Neural progenitor cell (in vitro differentiated cells): ENCODE measurements around the gene TYW5.

Source experiments
- EZH2 ChIP-seq: fragments of 200-600 bp; sonication (generic); IDR thresholded peaks from 2 replicates; pipeline ENCODE4 v1.6.1; 2017; ENCODE audit warnings: antibody characterized with exemption, mild to moderate bottlenecking, moderate library complexity
- TF ChIP-seq, protein P1 (sequence below): fragments of 200-600 bp; sonication (generic); IDR thresholded peaks from 2 replicates; pipeline ENCODE4 v1.5.1; 2017; ENCODE audit warnings: antibody characterized with exemption, mild to moderate bottlenecking

DNA sequence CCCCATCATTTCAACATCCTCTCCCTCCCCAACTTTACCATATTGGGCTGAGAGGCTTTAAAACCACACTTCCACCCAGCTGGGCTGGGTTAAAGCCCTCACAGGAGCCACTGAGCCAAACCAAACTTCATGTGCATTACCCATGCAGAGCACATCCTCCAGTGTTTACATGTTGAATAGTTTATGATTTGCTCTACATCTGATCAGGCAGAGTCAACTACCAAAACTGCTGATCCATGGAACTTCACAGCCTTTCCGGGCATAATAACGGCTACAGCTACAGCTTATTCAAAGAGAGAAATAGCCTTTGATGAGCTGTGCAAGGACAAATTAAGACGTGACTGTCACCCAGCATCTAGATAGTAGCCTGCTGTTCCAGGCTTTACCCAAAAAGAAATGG, 39.1 kb upstream of the TYW5 start:
- TF ChIP-seq, protein P1, sequence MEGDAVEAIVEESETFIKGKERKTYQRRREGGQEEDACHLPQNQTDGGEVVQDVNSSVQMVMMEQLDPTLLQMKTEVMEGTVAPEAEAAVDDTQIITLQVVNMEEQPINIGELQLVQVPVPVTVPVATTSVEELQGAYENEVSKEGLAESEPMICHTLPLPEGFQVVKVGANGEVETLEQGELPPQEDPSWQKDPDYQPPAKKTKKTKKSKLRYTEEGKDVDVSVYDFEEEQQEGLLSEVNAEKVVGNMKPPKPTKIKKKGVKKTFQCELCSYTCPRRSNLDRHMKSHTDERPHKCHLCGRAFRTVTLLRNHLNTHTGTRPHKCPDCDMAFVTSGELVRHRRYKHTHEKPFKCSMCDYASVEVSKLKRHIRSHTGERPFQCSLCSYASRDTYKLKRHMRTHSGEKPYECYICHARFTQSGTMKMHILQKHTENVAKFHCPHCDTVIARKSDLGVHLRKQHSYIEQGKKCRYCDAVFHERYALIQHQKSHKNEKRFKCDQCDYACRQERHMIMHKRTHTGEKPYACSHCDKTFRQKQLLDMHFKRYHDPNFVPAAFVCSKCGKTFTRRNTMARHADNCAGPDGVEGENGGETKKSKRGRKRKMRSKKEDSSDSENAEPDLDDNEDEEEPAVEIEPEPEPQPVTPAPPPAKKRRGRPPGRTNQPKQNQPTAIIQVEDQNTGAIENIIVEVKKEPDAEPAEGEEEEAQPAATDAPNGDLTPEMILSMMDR: no peak
- no peak for TF ChIP-seq EZH2
